Cardiac muscle cell (in vitro differentiated cells and primary cell): ENCODE results near the gene LRRC63. TPM values are rescaled to one million over a fixed set of nuclear protein-coding genes. Genes with fewer than 3 reads are reported as not detected.
"Not testable (repeated sequence)": the region's sequence is repeated elsewhere in the genome, so short reads cannot be mapped to it uniquely, and the experiment has no call there.

Experiments used
- DNase-seq, 2 donors: peaks; one replicate each; pipeline versions ENCODE4 v3.0.0 to v3.0.0-alpha.2; 2010 to 2017; ENCODE audit warnings: low read depth in 1 of 2, low spot score in 1 of 2
- H3K27ac ChIP-seq: fragments of 200-600 bp; sonication (generic); 2 replicates; pipeline ENCODE4 v1.5.1; 2016
- H3K27me3 ChIP-seq: fragments of 200-600 bp; sonication (generic); 2 replicates; pipeline ENCODE4 v1.6.0; 2016; ENCODE audit warnings: control low read depth
- H3K36me3 ChIP-seq: fragments of 200-600 bp; sonication (generic); 2 replicates; pipeline ENCODE4 v1.5.1; 2016; ENCODE audit warnings: control low read depth
- H3K4me1 ChIP-seq: fragments of 200-600 bp; sonication (generic); 2 replicates; pipeline ENCODE4 v1.8.1; 2017; ENCODE audit warnings: low read depth, mild to moderate bottlenecking, mixed run types
- H3K4me3 ChIP-seq: fragments of 200-600 bp; sonication (generic); 2 replicates; pipeline ENCODE4 v1.5.1; 2016; ENCODE audit warnings: mild to moderate bottlenecking
- H3K9me3 ChIP-seq: fragments of 200-600 bp; sonication (generic); 2 replicates; pipeline ENCODE4 v1.5.1; 2017; ENCODE audit warnings: low read depth, mild to moderate bottlenecking, control low read depth
- polyA plus RNA-seq: library from polyadenylated mRNA; unstranded; fragments of >200 nt; fragmentation: Nextera tagmentation; extraction: Ambion mirVana; gene quantifications from 2 replicates; pipeline ENCODE4 v1.2.1, GENCODE V29; 2016
- total RNA-seq: library from RNA; depleted of rRNA; stranded (reverse); fragments of >200 nt; gene quantifications from 2 replicates; pipeline ENCODE4 v1.2.3, GENCODE V29; 2016
- TF ChIP-seq, protein P1 (sequence below): IDR thresholded peaks from 2 replicates; pipeline ENCODE4 v1.5.1; 2012; ENCODE audit warnings: low read depth, mild to moderate bottlenecking, low read length

LRRC63 gene, protein sequence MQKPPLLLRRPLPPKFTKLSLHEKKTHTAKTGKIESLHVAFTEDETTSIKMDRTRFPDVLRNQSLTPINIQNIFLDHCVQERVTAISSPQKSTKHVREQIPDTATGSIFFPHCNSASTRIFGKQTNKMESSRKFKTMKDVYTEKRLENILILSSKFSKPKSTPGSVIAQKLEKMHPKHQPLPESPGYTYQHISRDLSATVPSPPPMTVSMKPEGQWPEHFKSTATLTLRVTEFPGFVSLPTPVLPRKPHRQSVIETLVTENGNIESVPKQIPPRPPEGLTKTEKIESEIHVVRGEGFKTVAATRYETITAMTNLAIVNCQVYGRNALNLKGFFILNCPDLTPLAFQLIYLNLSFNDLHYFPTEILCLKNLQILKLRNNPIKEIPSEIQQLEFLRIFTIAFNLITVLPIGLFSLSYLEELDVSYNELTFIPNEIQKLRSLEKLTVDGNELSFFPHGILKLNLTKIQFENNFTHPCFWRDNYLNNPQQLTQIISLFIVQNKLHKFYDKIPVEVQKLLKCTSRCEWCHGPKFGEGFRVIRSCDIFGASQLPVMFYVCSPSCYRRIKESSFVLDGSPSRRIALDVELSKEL
- total RNA-seq (0.81 and 2.1 TPM in 2 replicates), polyA plus RNA-seq (2.0 and 2.5 TPM in 2 replicates)

DNA sequence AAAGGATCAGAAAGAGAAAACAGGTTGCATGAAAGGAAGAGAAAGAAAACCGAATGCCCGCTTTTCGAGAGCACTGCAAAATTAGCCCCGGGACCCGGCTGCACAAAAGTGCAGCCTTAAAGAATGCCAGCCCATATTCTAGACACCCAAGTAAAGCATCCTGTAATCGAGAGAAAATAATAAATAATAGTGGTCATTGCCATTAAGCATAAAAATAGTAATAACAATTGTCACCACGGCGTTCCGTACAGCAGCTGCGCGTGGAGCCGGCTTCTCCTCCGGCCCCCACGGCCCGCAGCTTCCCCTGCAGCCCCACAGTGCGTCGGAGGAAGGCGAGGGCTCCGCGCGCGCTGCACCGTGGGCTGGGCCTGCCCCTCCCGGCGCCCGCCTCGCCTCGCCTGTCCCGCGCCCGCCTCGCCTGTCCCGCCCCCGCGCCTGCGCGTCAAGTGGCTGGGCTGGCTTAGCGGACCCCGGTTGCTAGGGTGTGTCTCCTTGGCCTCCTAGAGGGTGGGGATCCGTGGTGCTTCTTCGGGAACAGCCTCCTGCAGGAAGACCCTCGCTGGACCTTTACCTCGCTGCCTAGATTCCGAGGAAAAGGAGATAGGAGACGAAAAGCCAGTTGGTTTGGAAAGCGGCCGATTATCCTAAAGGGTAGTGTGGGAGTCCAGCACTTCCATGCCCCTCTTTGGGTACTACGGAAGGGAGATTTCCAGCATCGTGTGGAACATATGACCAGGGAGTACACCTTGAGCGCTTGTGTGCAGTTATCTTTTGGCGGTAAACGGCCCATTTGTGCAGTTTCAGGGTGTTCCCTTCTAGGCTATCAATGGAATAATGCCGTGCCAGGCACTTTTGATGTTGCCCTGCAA lies at the start of gene LRRC63:
LRRC63 (plus strand) TSS at position 446 of the 869 bp plus-strand sequence. CDS start 1,107 bp downstream, outside the sequence.
- TF ChIP-seq, protein P1, sequence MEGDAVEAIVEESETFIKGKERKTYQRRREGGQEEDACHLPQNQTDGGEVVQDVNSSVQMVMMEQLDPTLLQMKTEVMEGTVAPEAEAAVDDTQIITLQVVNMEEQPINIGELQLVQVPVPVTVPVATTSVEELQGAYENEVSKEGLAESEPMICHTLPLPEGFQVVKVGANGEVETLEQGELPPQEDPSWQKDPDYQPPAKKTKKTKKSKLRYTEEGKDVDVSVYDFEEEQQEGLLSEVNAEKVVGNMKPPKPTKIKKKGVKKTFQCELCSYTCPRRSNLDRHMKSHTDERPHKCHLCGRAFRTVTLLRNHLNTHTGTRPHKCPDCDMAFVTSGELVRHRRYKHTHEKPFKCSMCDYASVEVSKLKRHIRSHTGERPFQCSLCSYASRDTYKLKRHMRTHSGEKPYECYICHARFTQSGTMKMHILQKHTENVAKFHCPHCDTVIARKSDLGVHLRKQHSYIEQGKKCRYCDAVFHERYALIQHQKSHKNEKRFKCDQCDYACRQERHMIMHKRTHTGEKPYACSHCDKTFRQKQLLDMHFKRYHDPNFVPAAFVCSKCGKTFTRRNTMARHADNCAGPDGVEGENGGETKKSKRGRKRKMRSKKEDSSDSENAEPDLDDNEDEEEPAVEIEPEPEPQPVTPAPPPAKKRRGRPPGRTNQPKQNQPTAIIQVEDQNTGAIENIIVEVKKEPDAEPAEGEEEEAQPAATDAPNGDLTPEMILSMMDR = no peak
- peaks cover 19% of the 10 kb centered on the region for H3K4me1 ChIP-seq
- H3K27ac ChIP-seq = no peak within 1 kb of the TSS
- peak; percentile 70 to 87 for DNase-seq
- H3K27me3 ChIP-seq = no peaks in the 10 kb centered on the region
- H3K9me3 ChIP-seq = no peaks in the 10 kb centered on the region
- peak within 1 kb of the TSS; percentile 53 for H3K4me3 ChIP-seq
- H3K36me3 ChIP-seq = no peaks in the 10 kb centered on the region

DNA sequence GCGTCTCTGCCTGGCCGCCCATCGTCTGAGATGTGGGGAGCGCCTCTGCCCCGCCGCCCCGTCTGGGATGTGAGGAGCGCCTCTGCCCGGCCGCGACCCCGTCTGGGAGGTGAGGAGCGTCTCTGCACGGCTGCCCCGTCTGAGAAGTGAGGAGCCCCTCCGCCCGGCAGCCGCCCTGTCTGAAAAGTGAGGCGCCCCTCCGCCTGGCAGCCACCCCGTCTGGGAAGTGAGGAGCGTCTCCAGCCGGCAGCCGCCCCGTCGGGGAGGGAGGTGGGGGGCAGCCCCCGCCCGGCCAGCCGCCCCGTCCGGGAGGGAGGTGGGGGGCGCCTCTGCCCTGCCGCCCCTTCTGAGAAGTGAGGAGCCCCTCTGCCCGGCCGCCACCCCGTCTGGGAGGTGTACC lies 49.0 kb upstream of the LRRC63 start:
- H3K36me3 ChIP-seq, H3K27ac ChIP-seq, H3K27me3 ChIP-seq, H3K9me3 ChIP-seq, H3K4me3 ChIP-seq, DNase-seq: not testable (repeated sequence)
- H3K4me1 ChIP-seq = peaks cover 11% of the 10 kb centered on the region

DNA sequence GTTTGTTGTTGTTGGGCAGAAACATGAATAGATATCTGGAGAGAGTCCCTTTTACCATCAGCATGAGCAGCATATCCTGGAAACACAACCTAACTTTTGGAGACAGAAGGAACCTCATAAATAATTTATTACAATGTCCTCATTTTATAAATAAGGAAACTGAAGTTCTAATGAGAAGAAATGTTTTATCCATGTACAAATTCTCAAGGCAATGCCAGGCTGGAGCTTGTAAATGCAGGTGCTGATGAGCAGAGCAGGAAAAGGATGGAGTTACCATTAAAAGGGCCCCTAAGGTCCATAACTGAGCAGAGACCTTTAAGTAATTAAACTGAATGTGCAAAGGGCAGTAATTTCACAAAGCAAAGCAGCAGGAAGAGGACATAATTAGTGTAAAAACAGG lies 47.1 kb upstream of the LRRC63 start:
- no peak for DNase-seq
- peaks cover 15% of the 10 kb centered on the region for H3K4me1 ChIP-seq
- no peaks in the 10 kb centered on the region for H3K36me3 ChIP-seq
- H3K4me3 ChIP-seq = no peak overlapping the region
- H3K9me3 ChIP-seq = no peaks in the 10 kb centered on the region
- TF ChIP-seq, protein P1 = no peak
- no peaks in the 10 kb centered on the region for H3K27me3 ChIP-seq
- H3K27ac ChIP-seq = no peak overlapping the region

DNA sequence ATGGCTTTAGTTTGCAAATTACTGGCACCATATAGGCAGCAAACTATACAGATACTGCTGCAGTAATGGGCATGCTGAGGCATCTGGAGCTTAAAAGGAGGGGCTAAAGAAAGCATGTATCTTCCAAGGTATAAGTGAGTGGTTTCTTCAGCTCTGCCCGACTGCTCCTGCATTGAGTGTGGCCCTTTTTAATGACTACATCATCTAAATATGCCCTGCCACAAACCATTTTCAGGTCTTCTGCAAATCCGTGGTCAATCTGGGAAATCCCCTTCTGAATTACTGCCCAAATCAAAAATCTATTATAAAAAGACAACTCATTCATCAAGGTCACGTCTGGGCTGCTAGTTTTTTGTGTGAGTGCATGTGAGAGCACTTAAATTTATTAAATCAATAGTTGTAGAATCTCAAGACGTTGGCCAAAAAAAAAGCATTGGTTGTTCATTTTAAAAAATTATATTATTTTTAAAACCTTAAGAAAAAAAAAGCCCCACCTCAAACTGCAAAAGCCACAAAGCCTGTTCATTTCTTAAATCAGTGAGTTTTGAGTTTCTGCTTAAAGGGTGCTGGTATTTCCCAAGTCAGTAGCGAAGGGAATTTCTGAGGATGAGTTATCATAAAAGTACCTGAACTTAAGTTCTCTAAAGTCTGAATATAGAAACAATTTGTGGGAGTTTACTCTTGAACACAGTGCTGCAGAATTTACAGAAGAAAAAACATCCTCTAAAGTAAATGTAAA lies 46.1 kb upstream of the LRRC63 start:
- DNase-seq = no peak
- Histone ChIP-seq H3K36me3 (no peaks in the 10 kb centered on the region), H3K9me3 (no peaks in the 10 kb centered on the region), H3K27me3 (no peaks in the 10 kb centered on the region), H3K4me1 (peaks cover 18% of the 10 kb centered on the region), H3K27ac (no peak overlapping the region), H3K4me3 (no peak overlapping the region)
- TF ChIP-seq, protein P1 = no peak

DNA sequence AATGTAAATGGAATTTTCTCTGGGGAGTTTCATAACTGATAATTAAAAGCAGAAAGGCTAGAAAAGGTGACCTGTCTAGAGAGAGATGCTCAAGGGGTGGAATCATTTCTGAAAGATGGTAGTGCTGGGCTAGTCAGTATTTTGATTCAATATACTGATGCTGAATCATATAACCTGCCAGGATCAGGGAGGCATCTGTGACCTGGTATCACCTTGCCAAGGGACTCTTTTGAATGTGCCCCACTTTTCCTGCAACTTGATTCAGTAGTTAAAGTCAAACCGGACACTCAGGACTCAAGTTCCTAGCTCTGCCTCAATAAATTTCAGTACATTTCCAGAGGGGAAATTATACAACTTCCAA lies 45.5 kb upstream of the LRRC63 start:
- Histone ChIP-seq H3K4me3 (no peak overlapping the region), H3K9me3 (no peaks in the 10 kb centered on the region), H3K4me1 (peaks cover 22% of the 10 kb centered on the region), H3K36me3 (no peaks in the 10 kb centered on the region), H3K27me3 (no peaks in the 10 kb centered on the region), H3K27ac (no peak overlapping the region)
- no peak for DNase-seq
- TF ChIP-seq, protein P1 = no peak
